Tibial nerve (tissue), 4 donors: ENCODE results near the gene MAPKAPK5.

Experiments used
- CTCF ChIP-seq, 5 experiments: fragments of 200-600 bp in 3 of 5; fragments of 450-650 bp in 2 of 5; sonication (generic) in 3 of 5; IDR thresholded peaks; one replicate each; pipeline ENCODE4 v1.5.1; 2016 to 2019; ENCODE audit warnings: antibody characterized with exemption in 5 of 5, mild to moderate bottlenecking in 3 of 5, moderate library complexity in 2 of 5
- EP300 ChIP-seq, 2 donors: sonication (generic); formaldehyde crosslinking; IDR thresholded peaks; one replicate each; pipeline ENCODE4 v1.6.1; 2017; ENCODE audit warnings: antibody characterized with exemption in 2 of 2, mild to moderate bottlenecking in 1 of 2
- POLR2A ChIP-seq, 2 donors: fragments of 450-650 bp; IDR thresholded peaks; one replicate each; pipeline ENCODE4 v1.6.1; 2017; ENCODE audit warnings: antibody characterized with exemption in 2 of 2, mild to moderate bottlenecking in 2 of 2, moderate library complexity in 2 of 2

- TF ChIP-seq POLR2A (IDR thresholded peaks at IDR 0.05) (no peak), CTCF (IDR thresholded peaks at IDR 0.05) (no peak), EP300 (IDR thresholded peaks at IDR 0.05) (no peak)
Observed at GRCh38 chr12:111840807-111841206, 1.2 kb upstream of the MAPKAPK5 start.
